Lower leg skin (tissue), 4 donors: ENCODE results near the gene NDUFS3. TPM values are rescaled to one million over a fixed set of nuclear protein-coding genes. Genes with fewer than 3 reads are reported as not detected.

Experiments
- DNase-seq, 2 donors: peaks; one replicate each; pipeline ENCODE4 v3.0.0-alpha.2; 2019; ENCODE audit warnings: low spot score in 2 of 2
- H3K4me3 ChIP-seq: fragments of 200-600 bp; sonication (generic); 2 replicates; pipeline ENCODE4 v1.5.1; 2017; ENCODE audit warnings: mild to moderate bottlenecking, low read depth; ENCODE audit not compliant: poor library complexity, severe bottlenecking
- CTCF ChIP-seq, 3 donors: fragments of 450-650 bp; IDR thresholded peaks; one replicate each; pipeline ENCODE4 v1.5.1; 2016; ENCODE audit warnings: antibody characterized with exemption in 3 of 3, mild to moderate bottlenecking in 3 of 3, moderate library complexity in 2 of 3
- POLR2A ChIP-seq, 2 donors: fragments of 450-650 bp; IDR thresholded peaks; one replicate each; pipeline ENCODE4 v1.6.1; 2016 to 2017; ENCODE audit warnings: antibody characterized with exemption in 2 of 2, mild to moderate bottlenecking in 1 of 2, moderate library complexity in 1 of 2
- WGBS, 2 donors: methylation state at CpG; one replicate each; pipeline ENCODE4 v1.1.5; 2018; 5-methylcytosine and 5-hydroxymethylcytosine counted together
- intact Hi-C: fragments of 100-400 bp; cut with DNase I; formaldehyde crosslinking; loops from one replicate; pipeline ENCODE4 v1.15.0; 2023; ENCODE audit warnings: low total_unique reads
- total RNA-seq, 4 donors: library from RNA; depleted of rRNA; stranded (reverse); fragments of >200 nt; gene quantifications; one replicate each; pipeline ENCODE4 v1.1.0, GENCODE V29; 2016

Gene NDUFS3
- total RNA-seq, 4 donors from 2014 or later: 46.9 to 104 (median 67.7) TPM

- H3K4me3 ChIP-seq: no peak overlapping the region
- peak; percentile 57 to 79 for DNase-seq
- intact Hi-C loops: no loop called here
- WGBS, 2 donors: 85 to 88% methylated on average over 10 of the region's 10 CpGs
- peak in 1 of 3 donors; percentile 35 for TF ChIP-seq CTCF (IDR thresholded peaks at IDR 0.05)
- no peak for TF ChIP-seq POLR2A (IDR thresholded peaks at IDR 0.05)
Measured at GRCh38 chr11:47616726-47617416, 38.0 kb downstream of the NDUFS3 start.

GRCh38 chr11:47617417-47617809, 38.5 kb downstream of the NDUFS3 start:
- DNase-seq: no peak
- 26 to 31% methylated on average over 3 of the region's 3 CpGs for WGBS, 2 donors
- no peak for TF ChIP-seq CTCF (IDR thresholded peaks at IDR 0.05)
- TF ChIP-seq POLR2A (IDR thresholded peaks at IDR 0.05): no peak
- intact Hi-C loops: no loop called here
- no peak overlapping the region for H3K4me3 ChIP-seq

- 86 to 91% methylated on average over 2 of the region's 2 CpGs for WGBS, 2 donors
- intact Hi-C loops: no loop called here
- H3K4me3 ChIP-seq: no peak overlapping the region
- no peak for TF ChIP-seq POLR2A (IDR thresholded peaks at IDR 0.05)
- TF ChIP-seq CTCF (IDR thresholded peaks at IDR 0.05): no peak
- DNase-seq: no peak
Measured at GRCh38 chr11:47620836-47621378, 42.0 kb downstream of the NDUFS3 start.

GRCh38 chr11:47626234-47626633, 47.4 kb downstream of the NDUFS3 start:
- peak in 1 of 2 donors; percentile 49 for DNase-seq
- 89 to 97% methylated on average over 8 of the region's 8 CpGs for WGBS, 2 donors
- intact Hi-C loops: no loop called here
- no peak overlapping the region for H3K4me3 ChIP-seq
- no peak for TF ChIP-seq POLR2A (IDR thresholded peaks at IDR 0.05)

GRCh38 chr11:47628026-47628425, 49.2 kb downstream of the NDUFS3 start:
- DNase-seq: peak in 1 of 2 donors; percentile 3
- H3K4me3 ChIP-seq: no peak overlapping the region
- intact Hi-C loops: no loop called here
- 91 to 93% methylated on average over 4 of the region's 4 CpGs for WGBS, 2 donors
- TF ChIP-seq POLR2A (IDR thresholded peaks at IDR 0.05): no peak
- TF ChIP-seq CTCF (IDR thresholded peaks at IDR 0.05): no peak

- WGBS, 2 donors: 83 to 86% methylated on average over 5 of the region's 5 CpGs
Measured at GRCh38 chr11:47631473-47631872, 52.6 kb downstream of the NDUFS3 start.

More at GRCh38 chr11:47631473-47631872, 52.6 kb downstream of the NDUFS3 start:
- peak in 1 of 2 donors; percentile 28 for DNase-seq
- TF ChIP-seq POLR2A (IDR thresholded peaks at IDR 0.05) (no peak), CTCF (IDR thresholded peaks at IDR 0.05) (no peak)
- no peak overlapping the region for H3K4me3 ChIP-seq
- intact Hi-C loops: no loop called here

Other genes starting within 250 kb of the NDUFS3 start
- gene MYBPC3, start 226.4 kb upstream of the NDUFS3 start, total RNA-seq: not detected
- 10 to 100 TPM in 2 of 4 donors, 1 to 10 TPM in 2; 7.7 to 13.4 (median 10.6) TPM for gene SPI1, start 200.5 kb upstream of the NDUFS3 start, total RNA-seq
- 10 to 100 TPM; 22.9 to 59.2 (median 46.4) TPM for gene SLC39A13, start 170.5 kb upstream of the NDUFS3 start, total RNA-seq
- 100 to 1,000 TPM in 3 of 4 donors, 10 to 100 TPM in 1; 81.0 to 164 (median 118) TPM for gene PSMC3, start 152.6 kb upstream of the NDUFS3 start, total RNA-seq
- gene RAPSN, start 129.9 kb upstream of the NDUFS3 start, total RNA-seq: under 1 TPM in 1 of 4 donors, not detected in 3; 0.49 TPM
- gene CELF1, start 25.9 kb upstream of the NDUFS3 start, total RNA-seq: 10 to 100 TPM; 58.1 to 87.1 (median 78.5) TPM
- 100 to 1,000 TPM in 1 of 4 donors, 10 to 100 TPM in 3; 84.1 to 111 (median 90.1) TPM for gene PTPMT1, start 13.5 kb upstream of the NDUFS3 start, total RNA-seq
- gene KBTBD4, start 104 bp upstream of the NDUFS3 start, total RNA-seq: 10 to 100 TPM; 19.4 to 28.6 (median 24.9) TPM
- 1 to 10 TPM in 2 of 4 donors, under 1 TPM in 1, not detected in 1; 0.46 to 6.3 (median 1.4) TPM for gene FAM180B, start 7.6 kb downstream of the NDUFS3 start, total RNA-seq
- gene C1QTNF4, start 15.3 kb downstream of the NDUFS3 start, total RNA-seq: 1 to 10 TPM in 2 of 4 donors, under 1 TPM in 2; 0.30 to 3.5 (median 1.3) TPM
- gene MTCH2, start 63.5 kb downstream of the NDUFS3 start, total RNA-seq: 10 to 100 TPM; 24.1 to 64.6 (median 40.6) TPM
- under 1 TPM in 2 of 4 donors, not detected in 2; 0.17 to 0.65 TPM for gene AGBL2, start 136.3 kb downstream of the NDUFS3 start, total RNA-seq
- 100 to 1,000 TPM in 3 of 4 donors, 10 to 100 TPM in 1; 96.1 to 302 (median 120) TPM for gene FNBP4, start 188.3 kb downstream of the NDUFS3 start, total RNA-seq